H1 (cell line): ENCODE results near the gene C1orf116.

Experiments used
- CBX8 ChIP-seq: fragments of 300-800, 300-1000 bp; sonication (generic); IDR thresholded peaks from 2 replicates; pipeline ENCODE4 v1.7.1; 2016; ENCODE audit warnings: low read depth, low read length, borderline replicate concordance
- EGR1 ChIP-seq: IDR thresholded peaks from 2 replicates; pipeline ENCODE4 v1.6.1; 2011; ENCODE audit warnings: low read depth, low read length, borderline replicate concordance
- EP300 ChIP-seq, 2 experiments: IDR thresholded peaks; 1 replicate in 1 of 2; 2 replicates in 1 of 2; pipeline ENCODE4 v1.6.1; 2011 to 2012; ENCODE audit warnings: low read depth in 2 of 2, low read length in 2 of 2, mild to moderate bottlenecking in 2 of 2, borderline replicate concordance in 1 of 2, inconsistent platforms in 1 of 2, moderate library complexity in 1 of 2
- JUN ChIP-seq: IDR thresholded peaks from 2 replicates; pipeline ENCODE4 v1.6.1; 2011; ENCODE audit warnings: low read depth, mild to moderate bottlenecking, improper control_type of control experiment, low read length
- JUND ChIP-seq: IDR thresholded peaks from 2 replicates; pipeline ENCODE4 v1.6.1; 2011; ENCODE audit warnings: mild to moderate bottlenecking, improper control_type of control experiment, low read length
- MAFK ChIP-seq: IDR thresholded peaks from 2 replicates; pipeline ENCODE4 v1.6.1; 2012; ENCODE audit warnings: low read depth, mild to moderate bottlenecking, improper control_type of control experiment, low read length
- POLR2A ChIP-seq, 2 experiments: IDR thresholded peaks; 1 replicate in 1 of 2; 2 replicates in 1 of 2; pipeline ENCODE4 v1.6.1; 2011; ENCODE audit warnings: low read depth in 2 of 2, low read length in 2 of 2, mild to moderate bottlenecking in 2 of 2; ENCODE audit errors: control extremely low read depth in 1 of 2
- SUZ12 ChIP-seq: fragments of 200-600 bp; sonication (generic); IDR thresholded peaks from 2 replicates; pipeline ENCODE4 v1.6.1; 2012; ENCODE audit warnings: mild to moderate bottlenecking, inconsistent platforms, low read length, moderate library complexity, mixed read lengths
- YY1 ChIP-seq: IDR thresholded peaks from 2 replicates; pipeline ENCODE4 v1.6.1; 2011; ENCODE audit warnings: low read depth, mild to moderate bottlenecking, low read length
- TF ChIP-seq, protein P1 (sequence below): IDR thresholded peaks from 2 replicates; pipeline ENCODE4 v1.6.1; 2012; ENCODE audit warnings: inconsistent platforms
- TF ChIP-seq, protein P2 (sequence below), 3 experiments: IDR thresholded peaks; 1 replicate in 2 of 3; 2 replicates in 1 of 3; pipeline versions ENCODE4 v1.5.1 to v1.6.1; 2011; ENCODE audit warnings: low read length in 3 of 3, mild to moderate bottlenecking in 3 of 3, inconsistent platforms in 2 of 3, low read depth in 1 of 3, moderate library complexity in 1 of 3; ENCODE audit not compliant: insufficient read depth in 1 of 3; ENCODE audit errors: control extremely low read depth in 1 of 3
- TF ChIP-seq, protein P3 (sequence below): IDR thresholded peaks from 2 replicates; pipeline ENCODE4 v1.6.1; 2011; ENCODE audit warnings: low read depth, mild to moderate bottlenecking, low read length; ENCODE audit not compliant: insufficient read depth
- TF ChIP-seq, protein P4 (sequence below): IDR thresholded peaks from 2 replicates; pipeline ENCODE4 v1.6.1; 2011; ENCODE audit warnings: low read length, improper control_type of control experiment

DNA sequence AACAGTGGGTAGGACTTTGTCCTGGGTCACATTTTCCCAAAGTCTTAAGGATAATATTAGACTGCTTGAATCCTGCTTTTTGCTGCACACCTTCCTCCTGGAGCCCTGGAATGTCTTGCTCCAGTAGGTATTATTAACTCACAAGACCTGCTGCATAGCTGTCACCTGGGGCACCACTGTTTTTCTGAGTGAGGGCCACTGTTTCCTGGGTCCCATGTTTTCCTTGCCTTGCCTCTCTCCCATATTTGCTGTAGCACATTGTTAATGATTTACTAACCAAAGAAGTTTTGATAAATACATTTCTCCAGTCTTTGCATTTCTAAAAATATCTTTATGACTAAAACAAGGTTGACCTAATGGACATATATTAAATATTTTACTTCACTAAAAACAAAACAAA is 39.8 kb downstream of the C1orf116 start:
- TF ChIP-seq, protein P1, sequence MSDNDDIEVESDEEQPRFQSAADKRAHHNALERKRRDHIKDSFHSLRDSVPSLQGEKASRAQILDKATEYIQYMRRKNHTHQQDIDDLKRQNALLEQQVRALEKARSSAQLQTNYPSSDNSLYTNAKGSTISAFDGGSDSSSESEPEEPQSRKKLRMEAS = no peak
- TF ChIP-seq, protein P2, sequence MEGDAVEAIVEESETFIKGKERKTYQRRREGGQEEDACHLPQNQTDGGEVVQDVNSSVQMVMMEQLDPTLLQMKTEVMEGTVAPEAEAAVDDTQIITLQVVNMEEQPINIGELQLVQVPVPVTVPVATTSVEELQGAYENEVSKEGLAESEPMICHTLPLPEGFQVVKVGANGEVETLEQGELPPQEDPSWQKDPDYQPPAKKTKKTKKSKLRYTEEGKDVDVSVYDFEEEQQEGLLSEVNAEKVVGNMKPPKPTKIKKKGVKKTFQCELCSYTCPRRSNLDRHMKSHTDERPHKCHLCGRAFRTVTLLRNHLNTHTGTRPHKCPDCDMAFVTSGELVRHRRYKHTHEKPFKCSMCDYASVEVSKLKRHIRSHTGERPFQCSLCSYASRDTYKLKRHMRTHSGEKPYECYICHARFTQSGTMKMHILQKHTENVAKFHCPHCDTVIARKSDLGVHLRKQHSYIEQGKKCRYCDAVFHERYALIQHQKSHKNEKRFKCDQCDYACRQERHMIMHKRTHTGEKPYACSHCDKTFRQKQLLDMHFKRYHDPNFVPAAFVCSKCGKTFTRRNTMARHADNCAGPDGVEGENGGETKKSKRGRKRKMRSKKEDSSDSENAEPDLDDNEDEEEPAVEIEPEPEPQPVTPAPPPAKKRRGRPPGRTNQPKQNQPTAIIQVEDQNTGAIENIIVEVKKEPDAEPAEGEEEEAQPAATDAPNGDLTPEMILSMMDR (IDR thresholded peaks at IDR 0.05; ENCODE audit: control extremely low read depth in 1 of 3, insufficient read depth in 1 of 3, low read depth in 1 of 3, low read length in 3 of 3) = no peak
- TF ChIP-seq POLR2A (IDR thresholded peaks at IDR 0.05; ENCODE audit: control extremely low read depth in 1 of 2, low read depth in 2 of 2, low read length in 2 of 2) = no peak
- TF ChIP-seq, protein P3, sequence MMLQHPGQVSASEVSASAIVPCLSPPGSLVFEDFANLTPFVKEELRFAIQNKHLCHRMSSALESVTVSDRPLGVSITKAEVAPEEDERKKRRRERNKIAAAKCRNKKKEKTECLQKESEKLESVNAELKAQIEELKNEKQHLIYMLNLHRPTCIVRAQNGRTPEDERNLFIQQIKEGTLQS = no peak
- no peak for TF ChIP-seq EGR1
- TF ChIP-seq CBX8 = no peak
- no peak for TF ChIP-seq JUN
- TF ChIP-seq SUZ12 = no peak
- no peak for TF ChIP-seq MAFK
- no peak for TF ChIP-seq EP300 (IDR thresholded peaks at IDR 0.05; ENCODE audit: borderline replicate concordance in 1 of 2, low read depth in 2 of 2, low read length in 2 of 2)
- TF ChIP-seq YY1 = no peak
- no peak for TF ChIP-seq JUND
- TF ChIP-seq, protein P4, sequence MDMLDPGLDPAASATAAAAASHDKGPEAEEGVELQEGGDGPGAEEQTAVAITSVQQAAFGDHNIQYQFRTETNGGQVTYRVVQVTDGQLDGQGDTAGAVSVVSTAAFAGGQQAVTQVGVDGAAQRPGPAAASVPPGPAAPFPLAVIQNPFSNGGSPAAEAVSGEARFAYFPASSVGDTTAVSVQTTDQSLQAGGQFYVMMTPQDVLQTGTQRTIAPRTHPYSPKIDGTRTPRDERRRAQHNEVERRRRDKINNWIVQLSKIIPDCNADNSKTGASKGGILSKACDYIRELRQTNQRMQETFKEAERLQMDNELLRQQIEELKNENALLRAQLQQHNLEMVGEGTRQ = no peak
